HEK293T (cell line): ENCODE results near the gene EPHA10.
"Not testable (repeated sequence)": the region's sequence is repeated elsewhere in the genome, so short reads cannot be mapped to it uniquely, and the experiment has no call there.

Source experiments
- CTCF ChIA-PET: fragments of 350-600 bp; formaldehyde crosslinking; extraction: SDS; loops from one replicate; lab custom pipeline; 2021; ENCODE audit warnings: antibody characterized with exemption, inconsistent platforms; lab: Yijun Ruan, JAX
- POLR2A ChIA-PET: fragments of 350-600 bp; formaldehyde crosslinking; extraction: SDS; loops from one replicate; lab custom pipeline; 2020; ENCODE audit warnings: antibody characterized with exemption, inconsistent platforms; lab: Yijun Ruan, JAX
- DNase-seq: peaks from one replicate; pipeline ENCODE4 v3.0.0; 2012; ENCODE audit warnings: mixed read lengths; ENCODE audit errors: extremely low spot score
- ARNT ChIP-seq: fragments of 450-650 bp; IDR thresholded peaks from 2 replicates; pipeline ENCODE4 v1.6.1; 2017; ENCODE audit warnings: mild to moderate bottlenecking
- BHLHE40 ChIP-seq: fragments of 450-650 bp; IDR thresholded peaks from 2 replicates; pipeline ENCODE4 v1.6.1; 2016; ENCODE audit warnings: mild to moderate bottlenecking, moderate library complexity, borderline replicate concordance
- CTBP1 ChIP-seq: fragments of 450-650 bp; IDR thresholded peaks from 2 replicates; pipeline ENCODE4 v1.6.1; 2016; ENCODE audit warnings: borderline replicate concordance
- ELF4 ChIP-seq: fragments of 450-650 bp; IDR thresholded peaks from 2 replicates; pipeline ENCODE4 v1.6.1; 2017; ENCODE audit warnings: antibody characterized with exemption
- FOXA1 ChIP-seq: fragments of 450-650 bp; IDR thresholded peaks from 2 replicates; pipeline ENCODE4 v1.6.1; 2016; ENCODE audit warnings: mild to moderate bottlenecking
- FOXK2 ChIP-seq: fragments of 450-650 bp; IDR thresholded peaks from 2 replicates; pipeline ENCODE4 v1.6.1; 2016; ENCODE audit warnings: mild to moderate bottlenecking
- FOXM1 ChIP-seq: fragments of 450-650 bp; IDR thresholded peaks from 2 replicates; pipeline ENCODE4 v1.6.1; 2017; ENCODE audit warnings: mild to moderate bottlenecking, borderline replicate concordance
- HDGF ChIP-seq: fragments of 450-650 bp; IDR thresholded peaks from 2 replicates; pipeline ENCODE4 v1.6.1; 2017; ENCODE audit warnings: antibody characterized with exemption, borderline replicate concordance
- L3MBTL2 ChIP-seq: fragments of 450-650 bp; conservative IDR thresholded peaks from 2 replicates; pipeline ENCODE4 v1.6.1; 2016; ENCODE audit warnings: mild to moderate bottlenecking
- LEF1 ChIP-seq: fragments of 450-650 bp; IDR thresholded peaks from 2 replicates; pipeline ENCODE4 v1.6.1; 2017; ENCODE audit warnings: mild to moderate bottlenecking, borderline replicate concordance
- NFRKB ChIP-seq: fragments of 450-650 bp; IDR thresholded peaks from 2 replicates; pipeline ENCODE4 v1.6.1; 2016; ENCODE audit warnings: mild to moderate bottlenecking, moderate library complexity
- PKNOX1 ChIP-seq: fragments of 450-650 bp; IDR thresholded peaks from 2 replicates; pipeline ENCODE4 v1.6.1; 2016
- SP1 ChIP-seq: fragments of 450-650 bp; IDR thresholded peaks from 2 replicates; pipeline ENCODE4 v1.6.1; 2017
- SUZ12 ChIP-seq: fragments of 450-650 bp; IDR thresholded peaks from 2 replicates; pipeline ENCODE4 v1.6.1; 2016; ENCODE audit warnings: mild to moderate bottlenecking
- TARDBP ChIP-seq: fragments of 450-650 bp; IDR thresholded peaks from 2 replicates; pipeline ENCODE4 v1.6.1; 2016
- ZNF384 ChIP-seq: fragments of 450-650 bp; IDR thresholded peaks from 2 replicates; pipeline ENCODE4 v1.6.1; 2016

Gene EPHA10

GRCh38 chr1:37776946-37777516, 12.1 kb upstream of the EPHA10 start:
- ChIA-PET CTCF (no interaction called here), POLR2A (no interaction called here)
- no peak for TF ChIP-seq ELF4
- TF ChIP-seq ZNF384, result no peak
- TF ChIP-seq LEF1, result no peak
- TF ChIP-seq NFRKB, result no peak
- no peak for TF ChIP-seq PKNOX1
- no peak for TF ChIP-seq SUZ12
- no peak for TF ChIP-seq HDGF
- no peak for TF ChIP-seq FOXM1
- TF ChIP-seq TARDBP, result no peak
- no peak for TF ChIP-seq SP1
- TF ChIP-seq ARNT, result no peak
- no peak for TF ChIP-seq FOXK2
- no peak for TF ChIP-seq CTBP1
- no peak for TF ChIP-seq L3MBTL2
- no peak for TF ChIP-seq FOXA1
- TF ChIP-seq BHLHE40, result no peak
- DNase-seq, result no peak

GRCh38 chr1:37771440-37771839, 6.5 kb upstream of the EPHA10 start:
- POLR2A ChIA-PET, DNase-seq, CTCF ChIA-PET: not testable (repeated sequence)

GRCh38 chr1:37767488-37767887, 2.6 kb upstream of the EPHA10 start:
- DNase-seq, result no peak
- ChIA-PET CTCF (no interaction called here), POLR2A (no interaction called here)
- TF ChIP-seq ZNF384 (no peak), SP1 (no peak), FOXK2 (no peak), SUZ12 (no peak), HDGF (no peak), BHLHE40 (no peak), FOXA1 (no peak), FOXM1 (no peak), NFRKB (no peak), PKNOX1 (no peak), LEF1 (no peak), CTBP1 (no peak), ELF4 (no peak), ARNT (no peak), L3MBTL2 (no peak), TARDBP (no peak)

GRCh38 chr1:37765916-37766664, 1.2 kb upstream of the EPHA10 start:
- ChIA-PET POLR2A (interaction anchor here (0.9 to 1.7 kb wide), 3 partner anchors 26 to 76 kb away, joined by 4 to 6 read pairs (median 5); partner anchors contain the start of gene CDCA8), CTCF (interaction anchor here (1.0 to 1.1 kb wide), 2 partner anchors 9 to 75 kb away, joined by 3 to 5 read pairs; a partner anchor contains a TSS)
- TF ChIP-seq FOXK2 (no peak), NFRKB (no peak), HDGF (no peak), BHLHE40 (no peak), ARNT (no peak), L3MBTL2 (no peak), ZNF384 (no peak), PKNOX1 (no peak), FOXA1 (no peak), SP1 (no peak), TARDBP (no peak), CTBP1 (no peak), FOXM1 (no peak), LEF1 (no peak), ELF4 (no peak), SUZ12 (no peak)
- no peak for DNase-seq

- CTCF ChIA-PET, result no interaction called here
- POLR2A ChIA-PET, result no interaction called here
- peak; percentile 84 for DNase-seq
- no peak for TF ChIP-seq SUZ12
- no peak for TF ChIP-seq FOXK2
- TF ChIP-seq L3MBTL2, result no peak
- no peak for TF ChIP-seq PKNOX1
- no peak for TF ChIP-seq LEF1
- TF ChIP-seq ELF4, result no peak
- TF ChIP-seq TARDBP, result no peak
- TF ChIP-seq ZNF384, result no peak
- no peak for TF ChIP-seq FOXA1
- no peak for TF ChIP-seq CTBP1
- TF ChIP-seq ARNT, result no peak
- TF ChIP-seq BHLHE40, result no peak
- no peak for TF ChIP-seq NFRKB
- TF ChIP-seq HDGF, result no peak
- TF ChIP-seq SP1, result no peak
These were observed 500 bp downstream of the EPHA10 start for GRCh38 chr1:37764414-37764825.
